Measurements from ENCODE around the gene ATP1B3.

GRCh38 chr3:141875893-141876380, 506 bp upstream of the ATP1B3 start:
- TF ChIP-seq EZH2 (IDR thresholded peaks at IDR 0.05; ENCODE audit: borderline replicate concordance, insufficient read depth, low read length, poor library complexity, severe bottlenecking) (no peak), POLR2AphosphoS5 (IDR thresholded peaks at IDR 0.05) (peak; percentile 99), CTCF (IDR thresholded peaks at IDR 0.05; ENCODE audit: poor library complexity, severe bottlenecking) (no peak), RAD21 (conservative IDR thresholded peaks at IDR 0.05) (no peak), EP300 (conservative IDR thresholded peaks at IDR 0.05; ENCODE audit: poor library complexity, severe bottlenecking) (peak; percentile 80), SMC3 (conservative IDR thresholded peaks at IDR 0.05; ENCODE audit: poor library complexity) (peak; percentile 60), REST (IDR thresholded peaks at IDR 0.05; ENCODE audit: borderline replicate concordance) (no peak), TAF1 (IDR thresholded peaks at IDR 0.05; ENCODE audit: low read depth) (peak; percentile 92)

All from neural cell (in vitro differentiated cells).